HG02571 (cell line): ENCODE data around the gene DISP2.

Source experiments
- ATAC-seq: cut with Tn5 transposase; IDR thresholded peaks from one replicate; pipeline ENCODE4 v1.9.1; 2021; ENCODE audit warnings: mild to moderate bottlenecking, moderate library complexity; ENCODE audit not compliant: unreplicated experiment

The DISP2 gene

DNA sequence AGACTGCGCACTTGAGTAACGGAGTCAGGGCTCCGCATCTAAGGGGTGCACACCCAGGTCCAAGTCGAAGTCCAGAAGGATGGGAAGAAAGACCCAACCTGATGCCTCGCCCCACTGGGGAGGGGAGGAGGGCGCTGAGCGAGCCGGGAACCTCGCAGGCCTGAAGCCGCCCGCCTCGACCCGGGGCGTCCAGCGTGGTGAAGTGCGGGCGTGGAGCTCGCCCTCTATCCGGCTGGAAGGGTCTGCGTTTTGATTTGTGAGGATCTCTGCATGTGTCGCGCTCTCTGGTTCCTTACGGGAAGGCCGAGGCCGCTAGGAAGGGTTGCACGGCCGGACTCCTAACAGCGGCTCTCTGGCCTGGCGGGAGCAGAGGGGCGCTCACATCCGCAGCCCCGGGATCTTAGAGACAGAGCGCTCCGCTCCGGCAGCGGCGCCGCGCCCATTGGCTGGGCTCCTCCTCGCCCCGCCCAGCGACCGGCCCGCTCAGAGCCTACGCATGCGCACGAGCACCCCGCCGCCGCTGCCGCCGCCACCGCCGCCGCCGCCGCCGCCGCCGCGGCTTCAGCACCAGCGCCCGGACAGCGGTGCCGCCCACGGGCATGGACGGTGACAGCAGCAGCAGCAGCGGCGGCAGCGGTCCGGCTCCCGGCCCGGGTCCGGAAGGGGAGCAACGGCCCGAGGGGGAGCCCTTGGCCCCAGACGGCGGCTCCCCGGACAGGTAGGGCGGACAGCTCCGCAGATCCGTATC lies at the start of gene DISP2:
TSS of gene DISP2 (plus strand) at position 497 of the 748 bp plus-strand sequence. CDS start at position 600, 103 bp downstream.
- ATAC-seq: peak; percentile 74

DNA sequence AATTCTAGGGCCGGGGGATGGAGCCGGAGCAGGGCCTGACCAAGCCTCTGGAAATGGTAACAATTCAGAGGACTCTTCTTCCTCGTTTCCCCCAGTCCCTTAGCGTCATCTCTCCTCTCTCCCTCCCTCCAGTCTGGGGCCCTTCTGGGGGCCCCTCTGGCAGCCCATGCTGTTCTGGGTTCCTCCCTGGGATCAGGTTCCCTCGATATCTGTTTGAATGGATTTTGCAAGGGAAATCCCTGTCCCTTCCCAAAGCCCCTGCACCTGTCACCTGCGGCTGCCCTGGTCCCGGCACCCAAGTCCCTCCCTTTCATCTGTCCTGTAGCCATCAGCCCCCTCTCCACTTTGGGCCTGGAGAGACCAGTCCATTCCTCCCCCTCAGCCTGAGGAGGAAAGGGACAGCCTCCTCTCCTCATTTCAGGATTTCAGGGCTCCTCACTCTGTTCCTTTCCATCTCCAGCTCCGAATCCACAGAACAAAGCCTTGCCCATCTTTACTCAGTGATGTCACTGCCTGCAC lies 48.6 kb upstream of the DISP2 start:
- no peak for ATAC-seq

GRCh38 chr15:40310001-40310959 lies 47.7 kb upstream of the DISP2 start:
- no peak for ATAC-seq

DNA sequence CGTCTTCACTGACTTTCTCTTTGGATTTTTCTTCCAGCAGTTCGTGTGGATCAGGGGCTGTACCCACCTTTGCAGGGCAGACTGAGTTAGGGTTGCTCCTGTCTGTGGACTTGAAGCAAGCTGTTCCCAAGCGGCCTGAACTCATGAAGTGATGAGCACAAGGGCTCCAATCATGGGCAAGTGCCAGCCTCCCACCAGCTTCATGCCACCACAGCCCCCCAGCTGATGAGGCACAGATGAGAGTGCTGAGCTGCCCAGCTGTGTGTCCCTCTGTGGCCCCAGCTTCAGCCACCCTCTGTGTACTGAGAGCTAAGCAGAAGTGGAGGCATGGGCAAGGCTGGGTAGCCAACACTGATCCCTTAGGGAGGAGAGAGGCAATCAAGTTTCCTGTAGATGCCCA lies 47.0 kb upstream of the DISP2 start:
- no peak for ATAC-seq

- no peak for ATAC-seq
These were observed 45.5 kb upstream of the DISP2 start for GRCh38 chr15:40312370-40313158.

DNA sequence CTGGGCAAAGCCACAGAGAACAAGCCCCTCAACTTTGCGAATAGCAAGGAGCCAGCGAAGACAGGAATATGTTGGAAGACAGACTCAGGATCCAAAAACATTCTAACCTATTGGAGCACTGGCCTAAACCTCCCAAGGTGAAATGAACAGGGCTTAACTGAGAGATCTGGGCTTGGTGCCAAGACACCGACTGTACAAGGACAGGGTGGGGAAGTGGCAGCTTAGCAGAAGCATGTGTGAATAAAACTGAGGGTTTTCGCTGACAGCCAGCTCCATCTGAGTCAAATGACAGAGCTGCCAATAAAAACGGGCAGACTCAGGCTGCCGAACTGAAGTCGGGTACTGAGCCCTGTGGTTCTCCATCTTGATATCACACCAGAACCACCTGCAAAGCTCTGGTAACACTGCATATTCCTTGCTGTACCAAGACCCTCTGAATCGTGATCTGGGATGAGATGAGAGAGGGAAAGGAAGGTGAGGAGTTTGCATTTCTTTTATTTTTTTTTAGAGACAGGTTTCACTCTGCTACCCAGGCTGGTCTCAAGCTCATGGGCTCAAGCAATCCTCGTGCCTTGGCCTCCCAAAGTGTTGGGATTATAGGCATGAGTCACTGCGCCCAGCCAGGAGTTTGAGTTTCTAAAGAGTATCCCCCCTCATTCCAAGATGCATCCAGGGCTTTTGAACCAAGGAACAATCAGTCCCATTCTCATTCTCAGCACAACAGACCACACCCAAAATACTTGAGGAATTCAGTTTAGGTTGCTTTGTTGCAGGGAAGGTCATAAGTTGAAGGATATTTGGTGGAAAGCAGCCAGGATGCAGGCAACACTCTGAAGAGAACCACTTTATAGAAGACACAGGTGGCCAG lies 44.3 kb upstream of the DISP2 start:
- no peak for ATAC-seq

- no peak for ATAC-seq
These were observed 43.2 kb upstream of the DISP2 start for GRCh38 chr15:40314723-40315276.

GRCh38 chr15:40316931-40317330 lies 41.1 kb upstream of the DISP2 start:
- no peak for ATAC-seq

DNA sequence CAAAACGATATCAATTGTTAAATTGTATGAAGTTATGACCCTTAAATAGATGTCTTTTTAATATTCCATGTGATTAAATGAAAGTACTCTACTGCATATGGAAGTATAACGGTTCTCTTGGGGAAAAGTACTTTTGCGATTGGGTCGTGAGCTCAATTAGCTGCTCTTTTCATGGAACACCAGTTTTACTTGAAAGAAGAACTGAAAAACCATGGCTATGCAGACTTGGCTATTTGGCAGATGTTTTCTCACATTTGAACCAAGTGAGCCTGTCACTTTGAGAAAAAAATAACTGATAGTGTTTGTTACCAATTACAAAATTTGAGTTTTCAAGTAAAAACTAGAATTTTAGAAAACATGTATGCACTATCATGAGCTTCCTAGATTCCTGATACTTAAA lies 40.4 kb upstream of the DISP2 start:
- ATAC-seq: no peak

DNA sequence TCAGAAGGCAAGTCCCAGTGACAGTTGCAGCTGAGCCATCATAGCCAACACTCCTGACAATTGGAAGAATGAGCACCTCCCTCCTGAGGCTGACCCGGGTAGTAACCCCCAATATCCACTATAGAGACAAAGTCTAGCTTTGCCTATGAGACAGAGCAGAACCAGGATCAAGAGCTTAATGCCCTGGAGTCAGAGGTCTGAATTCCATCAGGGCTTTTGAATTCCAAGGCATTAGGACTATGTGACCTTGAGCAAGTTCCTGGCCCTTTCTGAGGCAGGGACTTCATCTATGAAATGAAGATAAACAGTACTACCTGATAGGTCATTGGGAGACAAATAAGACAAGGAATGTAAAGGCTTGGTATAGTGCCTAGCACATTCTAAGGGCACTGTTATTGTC lies 37.6 kb upstream of the DISP2 start:
- no peak for ATAC-seq

DNA sequence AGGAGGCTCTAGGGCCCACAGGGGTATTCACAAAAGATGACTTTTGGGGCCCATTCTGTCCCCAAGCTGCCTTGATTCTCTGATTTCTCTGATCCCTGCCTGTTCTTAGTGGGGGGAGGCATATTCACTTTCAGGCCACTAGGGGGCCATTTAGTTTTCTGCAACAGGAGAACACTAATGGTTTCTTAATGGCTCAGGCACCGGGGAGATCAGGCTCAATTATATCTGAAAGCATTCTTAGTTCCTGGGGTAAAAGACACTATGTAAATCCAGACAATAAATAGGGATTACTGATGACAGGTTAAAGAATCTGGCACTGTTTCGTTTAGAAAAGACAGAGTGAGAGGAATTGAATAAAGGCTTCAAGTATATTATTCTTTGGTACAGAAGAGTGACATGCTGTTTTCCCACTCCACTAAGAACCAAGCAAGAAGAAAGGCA lies 37.1 kb upstream of the DISP2 start:
- ATAC-seq: no peak

- ATAC-seq: no peak
These were observed 35.3 kb upstream of the DISP2 start for GRCh38 chr15:40322531-40323238.

GRCh38 chr15:40323239-40323952 lies 34.6 kb upstream of the DISP2 start, which contains the start of gene INAFM2:
Gene INAFM2, plus strand, starts transcription at chr15:40323692. Its CDS starts 364 bp downstream, at chr15:40324056.
- peak; percentile 86 for ATAC-seq

DNA sequence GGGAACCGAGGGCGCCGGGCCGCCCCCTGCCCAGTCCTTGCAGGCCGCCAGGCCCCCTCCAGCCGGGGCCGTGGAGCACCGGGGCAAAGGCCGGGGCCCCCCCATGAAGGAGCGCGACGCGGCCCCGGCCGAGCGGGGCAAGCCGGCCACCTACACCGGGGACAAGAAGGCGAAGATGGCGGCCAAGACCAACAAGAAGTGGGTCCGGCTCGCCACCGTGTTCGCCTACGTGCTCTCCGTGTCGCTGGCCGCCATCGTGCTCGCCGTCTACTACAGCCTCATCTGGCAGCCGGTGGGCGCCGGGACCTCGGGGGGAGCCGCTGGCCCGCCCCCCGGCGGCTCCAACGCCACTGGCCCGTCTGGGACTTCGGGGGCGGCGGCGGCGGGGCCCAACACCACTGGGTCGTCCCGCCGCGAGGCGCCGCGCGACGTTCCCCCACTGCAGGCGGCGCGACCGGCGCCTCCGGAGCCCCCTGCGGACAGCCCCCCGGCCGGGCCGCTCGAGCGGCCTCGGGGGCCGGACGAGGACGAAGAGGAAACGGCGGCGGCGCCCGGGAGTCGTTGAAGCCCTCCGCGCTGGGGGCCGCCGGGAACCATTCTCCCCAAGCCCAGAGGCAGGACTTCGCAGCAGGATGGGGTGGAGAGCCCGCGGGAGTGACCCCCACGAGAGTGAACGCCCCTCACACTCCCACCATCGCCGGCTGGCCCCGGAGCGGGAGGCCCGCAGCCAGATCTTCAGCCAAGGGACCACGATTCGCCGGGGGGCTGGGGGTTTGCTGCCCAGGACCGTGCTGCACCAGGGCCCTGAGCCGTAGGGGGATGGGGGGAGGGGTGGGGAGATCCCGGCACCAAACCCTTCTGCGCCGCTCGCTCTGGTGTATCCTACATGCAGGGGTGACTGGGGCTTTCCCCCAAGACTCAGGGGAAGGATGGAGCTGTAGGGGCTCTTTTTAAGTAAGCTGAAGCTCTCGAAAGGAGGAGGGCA lies 33.8 kb upstream of the DISP2 start:
- peak; percentile 3 for ATAC-seq

DNA sequence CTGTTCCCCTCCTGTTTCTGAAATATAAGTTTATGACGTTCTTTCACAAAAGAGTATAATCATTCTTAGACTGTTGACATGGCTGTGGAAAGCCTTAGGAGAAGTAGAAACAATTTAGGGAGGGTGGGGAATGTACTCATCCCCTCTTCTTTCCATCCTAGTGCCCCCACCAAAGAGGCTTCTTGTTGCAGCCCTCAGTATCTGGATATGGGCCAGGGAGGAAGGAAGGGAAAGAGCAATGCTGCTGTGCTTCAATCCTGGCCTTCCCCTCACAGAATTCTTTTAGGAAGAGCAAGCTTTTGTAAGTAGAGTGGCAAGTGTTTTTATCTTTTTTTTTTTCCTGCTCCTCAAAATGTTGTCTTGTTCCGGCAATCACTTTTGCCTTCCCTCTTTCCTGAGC lies 32.8 kb upstream of the DISP2 start:
- no peak for ATAC-seq

DNA sequence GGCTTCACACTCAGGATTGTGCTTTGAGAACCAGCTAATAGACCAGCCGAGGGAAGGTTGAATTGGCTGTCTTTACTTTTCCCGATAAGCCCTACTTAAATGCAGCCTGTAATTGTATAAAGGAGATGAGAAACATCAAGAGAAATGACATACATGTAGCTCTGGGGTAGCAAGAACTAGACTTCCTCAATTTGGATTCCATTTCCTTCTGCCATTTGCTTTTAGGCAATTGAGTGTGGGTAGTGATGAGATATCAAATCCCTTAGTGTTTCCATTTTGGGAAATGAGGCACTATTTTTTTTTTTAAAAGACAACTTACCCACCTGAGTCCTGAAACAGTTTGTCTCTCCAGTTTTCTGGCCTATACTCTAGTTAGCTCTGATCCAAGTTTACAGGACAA lies 32.3 kb upstream of the DISP2 start:
- ATAC-seq: no peak

- ATAC-seq: no peak
These were observed 30.6 kb upstream of the DISP2 start for GRCh38 chr15:40327457-40327856.
